Body of pancreas (tissue), 4 donors: ENCODE data around the gene PDCD1. TPM values are rescaled to one million over a fixed set of nuclear protein-coding genes. Genes with fewer than 3 reads are reported as not detected.
"Not testable (repeated sequence)": the region's sequence is repeated elsewhere in the genome, so short reads cannot be mapped to it uniquely, and the experiment has no call there.

Experiments
- ATAC-seq: fragments of 150-250 bp; one replicate; pipeline ENCODE4 v1.9.1; 2016
- DNase-seq, 4 donors: peaks; one replicate each; pipeline ENCODE4 v3.0.0-alpha.2; 2019
- H3K27ac ChIP-seq, 4 donors: fragments of 200-600 bp; sonication (generic); 1 replicate in 3 of 4; 2 replicates in 1 of 4; pipeline versions ENCODE4 v1.5.1 to v1.6.1; 2016 to 2019; ENCODE audit warnings: mild to moderate bottlenecking in 1 of 4, mixed read lengths in 1 of 4, moderate library complexity in 1 of 4
- H3K27me3 ChIP-seq, 2 donors: fragments of 200-600 bp; sonication (generic); one replicate each; pipeline ENCODE4 v1.6.0; 2016; ENCODE audit warnings: mild to moderate bottlenecking in 1 of 2
- H3K36me3 ChIP-seq, 2 donors: fragments of 200-600 bp; sonication (generic); replicated peaks in 1 of 2; 2 replicates each; pipeline ENCODE4 v1.5.1; 2016; ENCODE audit warnings: low read depth in 2 of 2; ENCODE audit not compliant: insufficient read depth in 1 of 2
- H3K4me1 ChIP-seq: fragments of 200-600 bp; sonication (generic); one replicate; pipeline ENCODE4 v1.6.0; 2016
- H3K4me3 ChIP-seq, 2 donors: fragments of 200-600 bp; sonication (generic); 1 replicate in 1 of 2; 2 replicates in 1 of 2; pipeline ENCODE4 v1.5.1; 2016 to 2019
- H3K9me3 ChIP-seq, 3 donors: fragments of 200-600 bp; sonication (generic); 1 replicate in 2 of 3; 2 replicates in 1 of 3; pipeline ENCODE4 v1.5.1; 2016
- CTCF ChIP-seq, 7 experiments: fragments of 450-650 bp in 4 of 7; fragments of 200-600 bp in 3 of 7; sonication (generic) in 3 of 7; IDR thresholded peaks; one replicate each; pipeline ENCODE4 v1.5.1; 2016 to 2019; ENCODE audit warnings: antibody characterized with exemption in 7 of 7
- POLR2A ChIP-seq, 3 donors: fragments of 450-650 bp; IDR thresholded peaks; one replicate each; pipeline ENCODE4 v1.6.1; 2016; ENCODE audit warnings: antibody characterized with exemption in 3 of 3, mild to moderate bottlenecking in 2 of 3
- WGBS, 2 donors: methylation state at CpG; one replicate each; pipeline ENCODE4 v1.1.5; 2017; 5-methylcytosine and 5-hydroxymethylcytosine counted together
- intact Hi-C: fragments of 100-400 bp; cut with DNase I; formaldehyde crosslinking; loops from one replicate; pipeline ENCODE4 v1.15.1; 2023
- total RNA-seq, 2 donors: library from RNA; depleted of rRNA; stranded (reverse); fragments of >200 nt; gene quantifications; one replicate each; pipeline ENCODE4 v1.1.0, GENCODE V29; 2016

PDCD1 gene
- total RNA-seq, 2 donors from 2014 or later: 0.99 to 1.3 TPM

DNA sequence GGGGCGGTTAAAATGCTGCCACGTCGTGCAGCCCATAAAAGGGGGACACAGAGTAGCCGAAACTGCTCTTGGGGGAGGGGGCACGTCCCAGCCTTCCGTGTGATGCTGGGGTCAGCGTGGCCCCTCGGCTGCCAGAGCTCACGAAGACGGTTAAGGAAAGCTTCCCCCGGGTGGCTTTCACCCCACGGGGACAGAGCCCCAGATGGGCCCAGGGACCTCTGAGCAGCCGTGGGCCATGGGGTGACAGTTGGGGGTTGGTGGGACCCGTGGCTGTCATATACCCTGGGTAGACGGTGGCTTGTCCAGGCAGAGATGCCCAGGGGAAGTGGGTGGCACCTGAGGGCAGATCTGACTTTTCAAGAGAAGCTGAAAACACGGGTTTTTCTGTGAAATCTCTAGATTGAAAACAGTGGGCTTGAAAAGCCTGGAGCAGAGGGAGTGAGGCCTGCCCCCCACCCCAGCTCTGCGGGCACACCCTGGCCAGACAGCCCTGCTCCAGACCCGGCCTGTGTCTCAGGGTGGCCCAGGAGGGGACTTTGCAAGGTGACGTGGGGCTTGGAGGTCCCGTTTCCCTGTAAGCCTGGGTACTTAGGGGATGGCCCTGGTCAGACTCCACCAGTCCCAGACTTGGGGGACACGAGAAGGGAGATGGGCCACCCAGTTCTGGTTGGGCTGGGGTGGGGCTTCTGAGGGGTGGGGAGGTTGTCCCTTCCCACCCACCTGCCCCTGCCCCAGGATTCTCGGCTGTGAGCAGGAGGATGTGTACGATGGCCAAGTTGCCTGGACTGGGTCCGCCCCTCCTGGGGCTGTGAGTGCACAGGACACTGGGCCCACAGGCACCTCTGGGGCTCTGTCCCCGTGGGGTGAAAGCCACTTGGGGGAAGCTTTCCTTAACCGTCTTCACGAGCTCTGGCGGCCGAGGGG, 49.0 kb downstream of the PDCD1 start:
- 72 to 76% methylated on average over 17 to 29 of the region's 29 CpGs for WGBS, 2 donors
- Histone ChIP-seq H3K9me3 (no peaks in the 10 kb centered on the region), H3K4me1 (peaks cover 2% of the 10 kb centered on the region), H3K4me3 (no peak overlapping the region), H3K27ac (no peak overlapping the region), H3K36me3 (no peaks in the 10 kb centered on the region), H3K27me3 (peaks cover 0 to 3% of the 10 kb centered on the region in 2 donors)
- ATAC-seq (no peak), DNase-seq (no peak)
- TF ChIP-seq CTCF (IDR thresholded peaks at IDR 0.05) (no peak), POLR2A (IDR thresholded peaks at IDR 0.05) (no peak)
- intact Hi-C loops: no loop called here

DNA sequence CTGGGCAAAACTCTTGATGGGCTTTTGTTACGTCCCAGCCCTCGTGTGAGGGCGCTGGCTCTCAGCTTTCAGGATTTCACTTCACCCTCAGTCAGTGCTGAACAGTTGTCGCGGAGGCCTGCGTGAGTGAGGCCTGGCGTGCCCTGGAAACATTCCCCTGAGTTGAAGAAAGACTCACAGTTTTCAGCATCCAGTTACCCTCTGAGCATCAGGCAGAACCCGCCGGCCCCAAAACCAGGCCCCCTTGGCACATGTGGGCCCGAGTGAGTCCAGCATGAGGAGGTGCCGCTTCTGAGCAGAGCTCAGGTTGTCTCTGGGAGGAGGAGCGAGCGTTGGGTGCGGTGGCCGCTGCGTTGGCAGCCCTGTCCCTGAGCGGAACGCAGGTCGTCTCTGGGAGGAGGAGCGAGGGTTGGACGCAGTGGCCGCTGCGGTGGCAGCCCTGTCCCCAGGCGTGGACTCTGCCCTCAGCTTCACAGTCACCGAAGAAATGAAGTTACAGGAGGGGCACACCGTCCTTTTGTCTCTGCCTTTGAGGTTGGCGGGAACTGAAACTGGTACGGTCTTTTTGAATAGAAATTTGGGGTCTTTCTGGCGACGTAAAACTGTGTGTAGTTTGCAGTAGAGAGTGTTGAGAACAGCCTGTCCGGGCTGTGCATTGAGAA, 49.8 kb downstream of the PDCD1 start, which contains the start of gene NEU4:
NEU4 (plus strand) TSS at position 473 of the 662 bp plus-strand sequence. CDS start 5,292 bp downstream, outside the sequence.
- Histone ChIP-seq H3K36me3 (no peaks in the 10 kb centered on the region), H3K9me3 (no peaks in the 10 kb centered on the region), H3K4me3 (no peak within 1 kb of the TSS), H3K27me3 (peaks cover 0 to 8% of the 10 kb centered on the region in 2 donors), H3K4me1 (peaks cover 10% of the 10 kb centered on the region), H3K27ac (no peak within 1 kb of the TSS)
- no peak for ATAC-seq
- intact Hi-C loops: no loop called here
- no peak for DNase-seq
- TF ChIP-seq CTCF (IDR thresholded peaks at IDR 0.05) (no peak), POLR2A (IDR thresholded peaks at IDR 0.05) (no peak)
- 81% methylated on average over 30 to 31 of the region's 31 CpGs for WGBS, 2 donors

- DNase-seq (no peak), ATAC-seq (no peak)
- WGBS, 2 donors: 62 to 77% methylated on average over 15 to 16 of the region's 17 CpGs
- Histone ChIP-seq H3K9me3 (no peaks in the 10 kb centered on the region), H3K27me3 (peaks cover 0 to 14% of the 10 kb centered on the region in 2 donors), H3K4me1 (peaks cover 16% of the 10 kb centered on the region), H3K36me3 (no peaks in the 10 kb centered on the region), H3K4me3 (no peak overlapping the region), H3K27ac (no peak overlapping the region)
- intact Hi-C loops: no loop called here
- TF ChIP-seq CTCF (IDR thresholded peaks at IDR 0.05) (no peak), POLR2A (IDR thresholded peaks at IDR 0.05) (no peak)
Measured at GRCh38 chr2:241808051-241808720, 50.5 kb downstream of the PDCD1 start.

DNA sequence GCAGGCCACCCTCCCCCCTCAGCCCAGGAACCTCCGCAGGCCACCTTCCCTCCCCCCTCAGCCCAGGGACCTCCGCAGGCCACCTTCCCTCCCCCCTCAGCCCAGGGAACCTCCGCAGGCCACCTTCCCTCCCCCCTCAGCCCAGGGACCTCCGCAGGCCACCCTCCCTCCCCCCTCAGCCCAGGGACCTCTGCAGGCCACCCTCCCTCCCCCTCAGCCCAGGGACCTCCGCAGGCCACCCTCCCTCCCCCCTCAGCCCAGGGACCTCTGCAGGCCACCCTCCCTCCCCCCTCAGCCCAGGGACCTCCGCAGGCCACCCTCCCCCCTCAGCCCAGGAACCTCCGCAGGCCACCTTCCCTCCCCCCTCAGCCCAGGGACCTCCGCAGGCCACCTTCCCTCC, 52.5 kb downstream of the PDCD1 start:
- H3K36me3 ChIP-seq, DNase-seq, H3K4me3 ChIP-seq, H3K27ac ChIP-seq, intact Hi-C loops, H3K9me3 ChIP-seq, ATAC-seq: not testable (repeated sequence)
- Histone ChIP-seq H3K27me3 (peaks cover 0 to 18% of the 10 kb centered on the region in 2 donors), H3K4me1 (peaks cover 20% of the 10 kb centered on the region)
- WGBS, 2 donors: no CpG with 5 or more reads among the region's 8 CpGs
